Duodenal mucosa (tissue), 2 donors: ENCODE measurements around the gene TMEM237.

Source experiments
- H3K27ac ChIP-seq: one replicate; pipeline ENCODE4 v1.7.0; 2013; ENCODE audit warnings: low read depth, low read length
- H3K27me3 ChIP-seq, 2 donors: one replicate each; pipeline ENCODE4 v1.7.0; 2013; ENCODE audit warnings: low read length in 2 of 2, control low read depth in 1 of 2; ENCODE audit not compliant: insufficient read depth in 2 of 2, control insufficient read depth in 1 of 2
- H3K36me3 ChIP-seq, 2 donors: one replicate each; pipeline ENCODE4 v1.7.0; 2013; ENCODE audit warnings: low read length in 2 of 2, control low read depth in 1 of 2; ENCODE audit not compliant: insufficient read depth in 2 of 2, control insufficient read depth in 1 of 2
- H3K4me1 ChIP-seq, 2 donors: one replicate each; pipeline ENCODE4 v1.7.0; 2013; ENCODE audit warnings: low read length in 2 of 2, control low read depth in 1 of 2; ENCODE audit not compliant: insufficient read depth in 2 of 2, control insufficient read depth in 1 of 2
- H3K4me3 ChIP-seq, 2 donors: one replicate each; pipeline ENCODE4 v1.7.0; 2013; ENCODE audit warnings: low read length in 2 of 2, low read depth in 1 of 2
- H3K9ac ChIP-seq, 2 donors: one replicate each; pipeline ENCODE4 v1.7.0; 2013; ENCODE audit warnings: low read length in 2 of 2, low read depth in 1 of 2
- H3K9me3 ChIP-seq, 2 donors: one replicate each; pipeline ENCODE4 v1.7.0; 2013; ENCODE audit warnings: low read length in 2 of 2, control low read depth in 1 of 2; ENCODE audit not compliant: control insufficient read depth in 1 of 2

Gene TMEM237

DNA sequence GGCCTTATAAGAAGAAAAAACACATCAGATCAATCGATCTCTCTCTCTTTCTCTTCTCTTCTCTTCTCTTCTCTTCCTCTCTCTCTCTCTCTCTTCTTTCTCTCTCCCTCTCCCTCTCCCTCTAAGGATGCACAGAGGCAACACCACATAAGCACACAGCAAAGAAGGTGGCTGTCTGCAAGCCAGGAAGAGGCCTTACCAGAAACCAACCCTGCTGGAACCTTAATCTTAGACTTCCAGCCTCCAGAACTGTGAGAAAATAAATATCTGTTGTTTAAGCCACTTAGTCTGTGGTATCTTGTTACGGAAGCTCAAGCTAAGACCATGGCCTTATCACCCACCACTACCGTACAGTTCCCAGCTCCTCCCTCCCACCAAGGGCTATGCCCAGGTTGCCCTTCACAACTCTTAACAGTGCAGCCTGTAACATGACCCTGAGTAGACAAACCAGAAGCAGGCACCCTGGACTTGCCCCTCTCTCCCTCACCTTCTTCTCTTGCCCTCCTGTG, 25.2 kb upstream of the TMEM237 start:
- H3K4me1 ChIP-seq: no peaks in the 10 kb centered on the region
- H3K9me3 ChIP-seq: no peaks in the 10 kb centered on the region
- H3K4me3 ChIP-seq: no peak overlapping the region
- H3K27me3 ChIP-seq: no peaks in the 10 kb centered on the region
- no peak overlapping the region for H3K9ac ChIP-seq
- no peak overlapping the region for H3K27ac ChIP-seq
- H3K36me3 ChIP-seq: no peaks in the 10 kb centered on the region

DNA sequence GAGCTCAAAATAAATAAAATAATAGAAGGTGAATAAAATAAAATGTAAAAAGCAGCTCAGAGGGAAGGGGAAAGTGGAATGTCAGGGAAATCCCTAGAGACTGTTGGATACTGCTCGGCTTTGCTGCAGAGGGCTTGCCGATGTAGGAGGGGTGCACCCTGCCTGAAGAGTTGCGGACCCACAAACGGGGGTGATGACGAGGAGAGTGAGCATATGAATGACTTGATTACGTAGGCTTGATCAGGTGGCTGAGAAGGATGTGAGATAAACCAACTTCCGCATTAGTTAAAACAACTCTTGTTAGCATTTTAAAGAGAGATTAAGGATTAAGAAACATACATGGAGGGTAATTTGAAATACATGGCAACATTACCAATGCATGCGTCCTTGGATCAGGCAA, 21.0 kb upstream of the TMEM237 start:
- Histone ChIP-seq H3K9ac (no peak overlapping the region), H3K4me1 (no peaks in the 10 kb centered on the region), H3K4me3 (no peak overlapping the region), H3K27me3 (no peaks in the 10 kb centered on the region), H3K9me3 (no peaks in the 10 kb centered on the region), H3K36me3 (no peaks in the 10 kb centered on the region), H3K27ac (no peak overlapping the region)

DNA sequence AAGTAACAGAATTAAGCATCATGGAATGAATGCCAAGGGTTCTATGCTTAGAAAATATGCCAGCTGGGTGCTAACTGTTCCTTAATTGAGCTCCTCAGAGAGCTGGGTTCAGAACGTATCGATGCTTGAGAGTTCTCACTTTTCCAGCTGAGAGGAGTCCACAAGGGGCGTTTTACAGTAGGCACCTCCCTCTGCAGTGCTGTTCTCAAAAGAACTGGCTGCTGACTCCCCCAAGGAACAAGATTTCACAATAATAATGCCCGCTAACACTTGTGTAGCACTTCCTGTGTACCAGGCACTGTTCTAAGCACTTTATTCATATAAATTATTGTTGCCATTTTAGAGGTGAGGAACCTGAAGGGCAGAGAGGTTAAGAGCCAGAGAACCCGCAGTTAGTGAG, 18.1 kb upstream of the TMEM237 start:
- Histone ChIP-seq H3K36me3 (no peaks in the 10 kb centered on the region), H3K4me1 (no peaks in the 10 kb centered on the region), H3K9me3 (no peaks in the 10 kb centered on the region), H3K27ac (no peak overlapping the region), H3K4me3 (no peak overlapping the region), H3K27me3 (no peaks in the 10 kb centered on the region), H3K9ac (no peak overlapping the region)

DNA sequence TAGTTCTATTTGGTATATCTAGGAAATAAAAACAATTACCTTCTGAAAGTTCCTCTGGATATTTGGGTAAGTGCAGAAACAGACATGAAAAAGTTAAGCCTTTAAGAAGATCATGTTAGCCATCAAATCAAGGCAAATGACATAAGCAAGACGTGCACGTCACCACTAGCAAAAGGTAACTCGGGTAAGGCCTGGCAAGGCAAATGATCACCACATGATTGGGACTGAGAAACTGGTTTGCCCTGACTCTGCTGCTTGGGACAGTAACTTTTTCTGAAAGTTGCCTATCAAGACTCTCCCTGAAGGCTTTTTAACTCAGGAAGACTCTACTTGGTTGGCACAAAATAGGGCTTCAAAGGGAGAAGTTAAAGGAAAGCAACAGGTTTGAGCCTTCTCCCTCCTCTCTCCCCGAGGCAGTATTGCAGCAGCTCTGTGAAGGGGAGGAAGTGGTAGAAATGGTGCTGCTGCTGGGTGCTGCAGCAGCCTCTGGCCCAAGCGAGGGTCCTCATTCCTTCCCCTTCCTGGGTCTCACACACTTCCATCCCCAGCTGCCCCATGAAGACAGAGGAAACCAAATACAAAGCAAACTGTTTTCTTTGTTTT, 17.1 kb upstream of the TMEM237 start:
- H3K27ac ChIP-seq: no peak overlapping the region
- no peaks in the 10 kb centered on the region for H3K4me1 ChIP-seq

DNA sequence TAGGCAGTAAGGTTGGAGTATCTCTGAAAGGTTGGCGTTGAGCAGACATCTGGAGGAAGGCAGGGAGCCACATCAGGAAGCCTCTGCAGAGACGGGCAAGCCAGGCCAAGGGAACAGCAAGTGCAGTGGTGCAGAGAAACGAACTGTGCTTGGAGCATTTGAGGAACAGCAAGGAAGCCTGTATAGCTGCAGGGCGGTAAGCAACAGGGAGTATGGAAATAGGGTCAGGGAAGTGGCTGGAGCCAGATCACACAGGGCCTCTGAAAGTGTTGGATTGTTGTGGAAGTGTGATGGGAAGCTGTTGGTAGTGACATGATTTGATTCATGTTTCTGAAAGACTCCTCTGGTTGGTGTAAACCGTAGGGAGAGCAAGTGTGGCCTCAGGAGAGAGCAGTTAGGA, 13.4 kb upstream of the TMEM237 start:
- Histone ChIP-seq H3K36me3 (no peaks in the 10 kb centered on the region), H3K4me1 (no peaks in the 10 kb centered on the region), H3K9me3 (no peaks in the 10 kb centered on the region), H3K27ac (no peak overlapping the region), H3K27me3 (no peaks in the 10 kb centered on the region), H3K4me3 (no peak overlapping the region), H3K9ac (no peak overlapping the region)

More for the DNA sequence above, 17.1 kb upstream of the TMEM237 start:
- H3K36me3 ChIP-seq: no peaks in the 10 kb centered on the region
- H3K27me3 ChIP-seq: no peaks in the 10 kb centered on the region
- no peak overlapping the region for H3K4me3 ChIP-seq
- no peak overlapping the region for H3K9ac ChIP-seq
- H3K9me3 ChIP-seq: no peaks in the 10 kb centered on the region

DNA sequence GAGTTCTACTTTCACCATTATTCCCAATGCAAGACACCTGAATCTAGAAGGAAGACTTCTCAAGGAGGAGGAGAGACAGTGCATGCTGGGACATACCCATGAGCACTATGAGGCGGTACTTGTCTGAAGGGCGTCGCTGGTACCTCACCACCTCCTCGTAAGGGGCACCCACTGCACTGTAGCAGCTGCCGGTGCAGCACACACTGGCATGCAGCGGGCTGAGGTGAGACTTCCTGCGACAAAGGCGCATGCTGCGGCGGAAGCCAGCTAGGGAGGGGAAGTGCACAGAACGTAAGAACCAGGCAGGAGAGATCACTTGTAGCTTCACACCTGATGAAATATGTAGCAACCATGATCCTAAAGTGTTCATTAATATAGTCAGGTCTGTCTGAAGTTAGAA, 12.8 kb upstream of the TMEM237 start:
- Histone ChIP-seq H3K9ac (no peak overlapping the region), H3K27me3 (no peaks in the 10 kb centered on the region), H3K4me1 (no peaks in the 10 kb centered on the region), H3K27ac (no peak overlapping the region), H3K36me3 (no peaks in the 10 kb centered on the region), H3K4me3 (no peak overlapping the region), H3K9me3 (no peaks in the 10 kb centered on the region)

DNA sequence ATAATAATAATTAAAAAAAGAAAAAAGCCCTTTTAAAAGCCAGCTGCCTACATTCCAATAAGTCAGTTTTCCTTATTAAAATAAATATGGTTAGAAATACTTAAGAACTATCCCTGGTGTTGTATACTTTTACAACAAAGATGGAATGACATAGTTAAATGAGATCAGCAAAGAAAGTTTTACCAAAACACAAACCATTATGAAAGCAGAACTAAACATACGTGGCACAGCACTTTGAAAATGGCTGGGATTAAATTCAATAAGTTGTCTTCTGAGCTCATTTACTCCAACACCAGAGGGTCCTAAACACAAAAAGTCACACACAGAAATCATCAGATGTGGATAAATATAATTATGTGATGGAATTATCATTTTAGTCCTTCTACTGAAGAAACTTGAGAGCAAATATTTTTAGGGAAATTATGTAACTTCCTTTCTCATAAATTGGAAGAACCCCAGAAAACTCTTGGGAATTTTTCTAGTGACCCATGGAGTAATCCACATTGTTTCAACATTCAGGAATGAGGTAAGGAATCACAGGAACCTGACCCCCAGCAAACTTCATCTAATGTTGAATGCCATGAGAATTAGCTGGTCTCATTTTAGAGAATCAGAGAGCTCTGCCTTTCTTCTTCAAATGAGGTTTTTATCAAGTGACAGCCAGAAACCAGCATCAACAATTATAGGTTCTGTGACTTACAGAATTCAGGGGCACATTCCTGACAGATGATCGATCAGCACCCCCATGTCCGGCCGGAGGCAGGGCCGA, 11.5 kb upstream of the TMEM237 start:
- no peaks in the 10 kb centered on the region for H3K36me3 ChIP-seq
- no peaks in the 10 kb centered on the region for H3K9me3 ChIP-seq
- no peak overlapping the region for H3K9ac ChIP-seq
- no peaks in the 10 kb centered on the region for H3K4me1 ChIP-seq
- no peak overlapping the region for H3K27ac ChIP-seq
- no peak overlapping the region for H3K4me3 ChIP-seq
- no peaks in the 10 kb centered on the region for H3K27me3 ChIP-seq

DNA sequence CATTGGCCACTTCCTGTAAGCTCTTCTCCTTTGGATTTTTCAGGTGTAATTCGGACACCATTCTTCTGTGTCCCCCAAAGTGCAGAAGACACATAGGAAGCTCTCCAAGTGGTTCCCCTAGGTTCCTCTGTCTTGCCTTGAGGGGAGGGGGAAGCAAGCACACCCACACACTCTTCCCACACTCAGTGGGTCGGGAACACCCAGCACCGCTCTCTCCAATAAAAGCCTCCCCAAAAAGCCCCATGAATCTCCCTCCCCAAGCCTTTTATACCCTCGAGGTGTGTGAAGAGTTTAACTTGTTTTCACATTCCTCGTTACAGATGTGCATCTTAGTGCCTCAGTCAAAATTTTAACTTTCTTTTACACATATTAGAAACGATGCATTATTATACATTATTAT, 9.9 kb upstream of the TMEM237 start:
- Histone ChIP-seq H3K4me1 (no peaks in the 10 kb centered on the region), H3K36me3 (no peaks in the 10 kb centered on the region), H3K27ac (no peak overlapping the region), H3K27me3 (no peaks in the 10 kb centered on the region), H3K9me3 (no peaks in the 10 kb centered on the region), H3K4me3 (no peak overlapping the region), H3K9ac (no peak overlapping the region)

DNA sequence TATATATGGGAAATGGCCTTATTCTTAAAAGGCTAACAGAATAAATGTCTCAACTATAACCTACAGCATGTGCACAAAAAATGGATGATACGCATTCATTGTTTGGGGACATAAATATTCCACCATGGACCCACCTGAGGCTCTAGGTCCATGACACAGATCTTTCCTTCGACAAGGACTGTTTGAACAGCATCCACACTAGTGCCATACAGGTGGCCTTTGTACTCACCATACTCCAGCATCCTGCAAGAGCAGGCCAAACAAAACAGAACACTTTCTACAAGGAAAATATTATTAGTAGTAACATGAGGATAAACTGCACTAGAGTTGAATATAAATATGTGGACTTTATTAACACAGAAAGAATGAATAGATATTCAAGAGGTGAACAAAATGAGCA, 6.1 kb upstream of the TMEM237 start:
- H3K9me3 ChIP-seq: no peaks in the 10 kb centered on the region
- H3K4me3 ChIP-seq: no peak overlapping the region
- no peak overlapping the region for H3K27ac ChIP-seq
- H3K9ac ChIP-seq: no peak overlapping the region
- H3K36me3 ChIP-seq: no peaks in the 10 kb centered on the region
- no peaks in the 10 kb centered on the region for H3K4me1 ChIP-seq
- no peaks in the 10 kb centered on the region for H3K27me3 ChIP-seq

DNA sequence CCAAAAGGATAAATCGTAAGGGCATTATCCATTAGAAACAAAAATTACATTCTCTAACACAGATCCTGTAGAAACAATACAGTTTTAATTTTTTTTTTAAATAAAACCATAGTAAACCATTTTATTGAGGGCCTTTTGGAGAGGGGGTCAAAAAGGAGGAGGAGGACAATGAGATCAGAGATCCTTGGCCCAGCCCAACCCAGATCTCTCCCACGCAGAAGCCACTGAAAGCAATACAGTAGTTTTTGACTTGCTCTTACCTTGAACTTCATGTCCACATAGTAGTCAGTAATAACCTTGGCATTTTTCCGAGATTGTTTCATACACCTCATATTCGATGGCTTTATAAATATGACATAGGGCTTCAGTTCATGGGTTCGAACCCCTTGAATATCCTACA, 4.1 kb upstream of the TMEM237 start:
- Histone ChIP-seq H3K36me3 (no peaks in the 10 kb centered on the region), H3K4me3 (no peak overlapping the region), H3K27ac (no peak overlapping the region), H3K9ac (no peak overlapping the region), H3K27me3 (no peaks in the 10 kb centered on the region), H3K9me3 (no peaks in the 10 kb centered on the region), H3K4me1 (peaks cover 6% of the 10 kb centered on the region in 2 donors)
